ENCODE results near the gene SEC24C. TPM values are rescaled to one million over a fixed set of nuclear protein-coding genes. Genes with fewer than 3 reads are reported as not detected.

The SEC24C gene
- total RNA-seq, 1 experiment from 2014 or later, result 325 TPM

DNA sequence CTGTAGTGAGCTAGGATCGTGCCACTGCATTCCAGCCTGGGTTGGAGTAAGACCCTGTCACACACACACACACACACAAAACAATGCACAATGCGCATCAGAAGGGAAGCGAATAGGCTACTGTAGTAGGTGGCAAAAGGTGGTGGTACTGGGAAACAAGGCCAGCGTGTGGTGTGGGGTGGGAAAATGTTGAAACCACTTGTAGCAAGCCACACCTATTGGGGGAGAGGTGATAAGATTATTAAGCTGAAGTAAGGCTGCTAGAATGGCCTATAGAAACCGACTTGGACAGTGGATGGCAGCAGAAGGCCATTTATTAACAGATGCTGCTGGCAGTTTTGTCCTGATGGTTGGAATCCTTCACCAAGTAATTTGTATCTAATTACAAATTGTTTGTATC lies 30.5 kb downstream of the SEC24C start:
- no TSS peak for BruUV-seq (replicated peaks)
- CTCF ChIA-PET, result interaction anchor here (0.5 to 3.1 kb wide), 10 partner anchors 30 to 182 kb away, joined by 3 to 39 read pairs (median 4); partner anchors contain the start of gene SEC24C
- H3K36me3 ChIP-seq (ENCODE audit: low read depth, low read length), result peaks cover 50% of the 10 kb centered on the region

DNA sequence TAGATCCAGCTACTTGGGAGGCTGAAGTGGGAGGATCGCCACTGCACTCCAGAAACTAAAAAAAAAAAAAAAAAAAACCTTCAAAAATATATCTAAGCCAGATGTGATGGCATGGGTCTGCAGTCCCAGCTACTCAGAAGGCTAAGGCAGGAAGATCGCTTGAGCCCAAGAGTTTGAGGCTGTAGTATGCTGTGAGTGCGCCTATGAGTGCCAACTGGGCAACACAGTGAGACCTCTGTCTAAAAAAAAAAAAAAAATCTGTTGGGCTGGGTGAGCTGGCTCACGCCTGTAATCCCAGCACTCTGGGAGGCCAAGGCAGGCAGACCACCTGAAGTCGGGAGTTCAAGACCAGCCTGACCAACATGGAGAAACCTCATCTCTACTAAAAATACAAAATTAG lies 34.8 kb downstream of the SEC24C start:
- TF ChIP-seq EZH2 (IDR thresholded peaks at IDR 0.05; ENCODE audit: low read length, unreplicated experiment) (no peak), EZH2phosphoT487 (IDR thresholded peaks at IDR 0.05; ENCODE audit: borderline replicate concordance, low read length) (no peak)
- TF ChIP-seq, protein P1, sequence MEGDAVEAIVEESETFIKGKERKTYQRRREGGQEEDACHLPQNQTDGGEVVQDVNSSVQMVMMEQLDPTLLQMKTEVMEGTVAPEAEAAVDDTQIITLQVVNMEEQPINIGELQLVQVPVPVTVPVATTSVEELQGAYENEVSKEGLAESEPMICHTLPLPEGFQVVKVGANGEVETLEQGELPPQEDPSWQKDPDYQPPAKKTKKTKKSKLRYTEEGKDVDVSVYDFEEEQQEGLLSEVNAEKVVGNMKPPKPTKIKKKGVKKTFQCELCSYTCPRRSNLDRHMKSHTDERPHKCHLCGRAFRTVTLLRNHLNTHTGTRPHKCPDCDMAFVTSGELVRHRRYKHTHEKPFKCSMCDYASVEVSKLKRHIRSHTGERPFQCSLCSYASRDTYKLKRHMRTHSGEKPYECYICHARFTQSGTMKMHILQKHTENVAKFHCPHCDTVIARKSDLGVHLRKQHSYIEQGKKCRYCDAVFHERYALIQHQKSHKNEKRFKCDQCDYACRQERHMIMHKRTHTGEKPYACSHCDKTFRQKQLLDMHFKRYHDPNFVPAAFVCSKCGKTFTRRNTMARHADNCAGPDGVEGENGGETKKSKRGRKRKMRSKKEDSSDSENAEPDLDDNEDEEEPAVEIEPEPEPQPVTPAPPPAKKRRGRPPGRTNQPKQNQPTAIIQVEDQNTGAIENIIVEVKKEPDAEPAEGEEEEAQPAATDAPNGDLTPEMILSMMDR (conservative IDR thresholded peaks at IDR 0.05; ENCODE audit: low read depth, low read length), result no peak
- H3K27me3 ChIP-seq (ENCODE audit: low read length), result no peaks in the 10 kb centered on the region
- CTCF ChIA-PET, result no interaction called here
- peaks cover 99% of the 10 kb centered on the region for H3K79me2 ChIP-seq (ENCODE audit: low read length)
- no peak overlapping the region for H3K9ac ChIP-seq (ENCODE audit: low read length)
- no peak overlapping the region for H2AFZ ChIP-seq (ENCODE audit: low read length)
- H3K4me1 ChIP-seq (ENCODE audit: insufficient read depth, low read length), result peaks cover 47% of the 10 kb centered on the region
- intact Hi-C loops (cut with micrococcal nuclease), result no loop called here
- ATAC-seq (no peak), DNase-seq (no peak)
- H3K27ac ChIP-seq (ENCODE audit: low read length), result no peak overlapping the region
- POLR2A ChIA-PET (ENCODE audit: unreplicated experiment), result interaction anchor here (0.6 to 0.7 kb wide), 3 partner anchors 32 to 54 kb away, joined by 3 to 14 read pairs (median 7); no protein-coding TSS in a partner anchor
- H3K9me3 ChIP-seq (ENCODE audit: low read length), result no peaks in the 10 kb centered on the region
- no peak overlapping the region for H3K4me2 ChIP-seq (ENCODE audit: low read length)
- peaks cover 26% of the 10 kb centered on the region for H4K20me1 ChIP-seq (ENCODE audit: low read length)
- H3K36me3 ChIP-seq (ENCODE audit: low read depth, low read length), result peaks cover 29% of the 10 kb centered on the region
- H3K9me2 ChIP-seq (replicated peaks; ENCODE audit: low read length), result no peaks in the 10 kb centered on the region
- no TSS peak for BruUV-seq (replicated peaks)
- no peak overlapping the region for H3K4me3 ChIP-seq (ENCODE audit: low read length)
- peaks cover 16% of the 10 kb centered on the region for H3F3A ChIP-seq (ENCODE audit: low read length, unreplicated experiment)

More for the DNA sequence above, 30.5 kb downstream of the SEC24C start:
- H3K4me2 ChIP-seq (ENCODE audit: low read length), result peak overlapping the region; percentile 81
- peaks cover 69% of the 10 kb centered on the region for H3K79me2 ChIP-seq (ENCODE audit: low read length)
- no peak for TF ChIP-seq EZH2 (IDR thresholded peaks at IDR 0.05; ENCODE audit: low read length, unreplicated experiment)
- no peak for TF ChIP-seq EZH2phosphoT487 (IDR thresholded peaks at IDR 0.05; ENCODE audit: borderline replicate concordance, low read length)
- TF ChIP-seq, protein P1 (conservative IDR thresholded peaks at IDR 0.05; ENCODE audit: low read depth, low read length), result peak; percentile 94
- H3K9ac ChIP-seq (ENCODE audit: low read length), result peak overlapping the region; percentile 78; the same call in 1 of the 2 replicates
- H4K20me1 ChIP-seq (ENCODE audit: low read length), result peaks cover 29% of the 10 kb centered on the region
- no peak overlapping the region for H3K27ac ChIP-seq (ENCODE audit: low read length)
- no peaks in the 10 kb centered on the region for H3K9me3 ChIP-seq (ENCODE audit: low read length)
- no peaks in the 10 kb centered on the region for H3K27me3 ChIP-seq (ENCODE audit: low read length)
- H3K4me3 ChIP-seq (ENCODE audit: low read length), result peak overlapping the region; percentile 73
- DNase-seq (peak; percentile 91), ATAC-seq (peak; percentile 2)
- H2AFZ ChIP-seq (ENCODE audit: low read length), result no peak overlapping the region
- H3K4me1 ChIP-seq (ENCODE audit: insufficient read depth, low read length), result peaks cover 27% of the 10 kb centered on the region
- H3K9me2 ChIP-seq (replicated peaks; ENCODE audit: low read length), result no peaks in the 10 kb centered on the region
- intact Hi-C loops (cut with micrococcal nuclease), result loop anchor here (1.0 to 5.0 kb wide), 2 partner anchors 105 to 223 kb away; partner anchors contain the start of gene VCL
- POLR2A ChIA-PET (ENCODE audit: unreplicated experiment), result interaction anchor here (0.6 to 1.0 kb wide), 2 partner anchors 11 to 604 kb away, joined by 3 read pairs; no protein-coding TSS in a partner anchor
- H3F3A ChIP-seq (ENCODE audit: low read length, unreplicated experiment), result peaks cover 24% of the 10 kb centered on the region

GRCh38 chr10:73779539-73780197 lies 35.5 kb downstream of the SEC24C start:
- H3K9ac ChIP-seq (ENCODE audit: low read length), result no peak overlapping the region
- no peak overlapping the region for H3K27ac ChIP-seq (ENCODE audit: low read length)
- peaks cover 48% of the 10 kb centered on the region for H3K4me1 ChIP-seq (ENCODE audit: insufficient read depth, low read length)
- H3K9me2 ChIP-seq (replicated peaks; ENCODE audit: low read length), result no peaks in the 10 kb centered on the region
- H4K20me1 ChIP-seq (ENCODE audit: low read length), result peaks cover 21% of the 10 kb centered on the region
- BruUV-seq (replicated peaks), result no TSS peak
- CTCF ChIA-PET, result interaction anchor here (2.5 kb wide), 1 partner anchor 100 kb away, joined by 9 read pairs; no protein-coding TSS in a partner anchor
- TF ChIP-seq, protein P1 (conservative IDR thresholded peaks at IDR 0.05; ENCODE audit: low read depth, low read length), result no peak
- TF ChIP-seq EZH2phosphoT487 (IDR thresholded peaks at IDR 0.05; ENCODE audit: borderline replicate concordance, low read length) (no peak), EZH2 (IDR thresholded peaks at IDR 0.05; ENCODE audit: low read length, unreplicated experiment) (no peak)
- POLR2A ChIA-PET (ENCODE audit: unreplicated experiment), result interaction anchor here (0.5 to 0.7 kb wide), 4 partner anchors 16 to 53 kb away, joined by 3 to 14 read pairs (median 10); no protein-coding TSS in a partner anchor
- H3F3A ChIP-seq (ENCODE audit: low read length, unreplicated experiment), result peaks cover 16% of the 10 kb centered on the region
- no peaks in the 10 kb centered on the region for H3K27me3 ChIP-seq (ENCODE audit: low read length)
- peaks cover 99% of the 10 kb centered on the region for H3K79me2 ChIP-seq (ENCODE audit: low read length)
- peak overlapping the region; percentile 86 for H3K4me2 ChIP-seq (ENCODE audit: low read length)
- ATAC-seq (no peak), DNase-seq (no peak)
- no peaks in the 10 kb centered on the region for H3K9me3 ChIP-seq (ENCODE audit: low read length)
- H3K36me3 ChIP-seq (ENCODE audit: low read depth, low read length), result peaks cover 28% of the 10 kb centered on the region
- H2AFZ ChIP-seq (ENCODE audit: low read length), result no peak overlapping the region
- intact Hi-C loops (cut with micrococcal nuclease), result no loop called here
- H3K4me3 ChIP-seq (ENCODE audit: low read length), result no peak overlapping the region

Measured in PC-3 (cell line).